ENCODE data around the gene IGHMBP2.

Gene IGHMBP2

DNA sequence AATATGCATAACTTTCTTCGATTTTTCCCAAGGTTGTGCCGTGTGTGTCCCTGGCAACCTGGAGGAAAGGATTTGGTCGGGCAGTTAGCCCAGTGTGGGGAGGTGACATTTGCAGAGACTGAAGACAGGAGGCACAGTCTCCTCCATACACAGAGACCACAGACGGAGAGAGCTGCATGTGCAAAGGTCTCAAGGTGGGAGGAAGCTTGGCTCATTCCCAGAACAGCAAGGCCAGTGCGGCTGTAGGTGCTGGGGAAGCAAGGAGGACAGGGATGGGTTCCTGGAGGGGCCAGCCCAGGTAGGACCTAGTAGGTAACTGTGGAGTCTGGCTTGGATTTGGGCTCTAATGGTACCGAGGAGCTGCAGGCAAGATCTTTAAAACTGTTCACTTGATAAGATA lies 41.3 kb upstream of the IGHMBP2 start:
- DNase-seq (ENCODE audit: low read depth, low spot score), result no peak
- TF ChIP-seq, protein P1, sequence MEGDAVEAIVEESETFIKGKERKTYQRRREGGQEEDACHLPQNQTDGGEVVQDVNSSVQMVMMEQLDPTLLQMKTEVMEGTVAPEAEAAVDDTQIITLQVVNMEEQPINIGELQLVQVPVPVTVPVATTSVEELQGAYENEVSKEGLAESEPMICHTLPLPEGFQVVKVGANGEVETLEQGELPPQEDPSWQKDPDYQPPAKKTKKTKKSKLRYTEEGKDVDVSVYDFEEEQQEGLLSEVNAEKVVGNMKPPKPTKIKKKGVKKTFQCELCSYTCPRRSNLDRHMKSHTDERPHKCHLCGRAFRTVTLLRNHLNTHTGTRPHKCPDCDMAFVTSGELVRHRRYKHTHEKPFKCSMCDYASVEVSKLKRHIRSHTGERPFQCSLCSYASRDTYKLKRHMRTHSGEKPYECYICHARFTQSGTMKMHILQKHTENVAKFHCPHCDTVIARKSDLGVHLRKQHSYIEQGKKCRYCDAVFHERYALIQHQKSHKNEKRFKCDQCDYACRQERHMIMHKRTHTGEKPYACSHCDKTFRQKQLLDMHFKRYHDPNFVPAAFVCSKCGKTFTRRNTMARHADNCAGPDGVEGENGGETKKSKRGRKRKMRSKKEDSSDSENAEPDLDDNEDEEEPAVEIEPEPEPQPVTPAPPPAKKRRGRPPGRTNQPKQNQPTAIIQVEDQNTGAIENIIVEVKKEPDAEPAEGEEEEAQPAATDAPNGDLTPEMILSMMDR (IDR thresholded peaks at IDR 0.05; ENCODE audit: low read depth, low read length), result no peak
- no peak overlapping the region for H3K4me3 ChIP-seq (ENCODE audit: low read depth, low read length)
- in situ Hi-C loops (cut with HindIII; ENCODE audit: low sequenced_read_pairs), result no loop called here

- DNase-seq (ENCODE audit: low read depth, low spot score), result no peak
- TF ChIP-seq, protein P1 (IDR thresholded peaks at IDR 0.05; ENCODE audit: low read depth, low read length), result no peak
- in situ Hi-C loops (cut with HindIII; ENCODE audit: low sequenced_read_pairs), result no loop called here
- H3K4me3 ChIP-seq (ENCODE audit: low read depth, low read length), result no peak overlapping the region
Measured at GRCh38 chr11:68863553-68864265, 40.0 kb upstream of the IGHMBP2 start.

- TF ChIP-seq, protein P1 (IDR thresholded peaks at IDR 0.05; ENCODE audit: low read depth, low read length), result no peak
- no peak for DNase-seq (ENCODE audit: low read depth, low spot score)
- in situ Hi-C loops (cut with HindIII; ENCODE audit: low sequenced_read_pairs), result no loop called here
- H3K4me3 ChIP-seq (ENCODE audit: low read depth, low read length), result no peak overlapping the region
Measured at GRCh38 chr11:68865241-68865640, 38.5 kb upstream of the IGHMBP2 start.

GRCh38 chr11:68867066-68867465 lies 36.6 kb upstream of the IGHMBP2 start:
- in situ Hi-C loops (cut with HindIII; ENCODE audit: low sequenced_read_pairs), result no loop called here
- DNase-seq (ENCODE audit: low read depth, low spot score), result no peak
- TF ChIP-seq, protein P1 (IDR thresholded peaks at IDR 0.05; ENCODE audit: low read depth, low read length), result no peak
- no peak overlapping the region for H3K4me3 ChIP-seq (ENCODE audit: low read depth, low read length)

GRCh38 chr11:68868221-68868835 lies 35.4 kb upstream of the IGHMBP2 start:
- in situ Hi-C loops (cut with HindIII; ENCODE audit: low sequenced_read_pairs), result no loop called here
- TF ChIP-seq, protein P1 (IDR thresholded peaks at IDR 0.05; ENCODE audit: low read depth, low read length), result no peak
- DNase-seq (ENCODE audit: low read depth, low spot score), result no peak
- H3K4me3 ChIP-seq (ENCODE audit: low read depth, low read length), result no peak overlapping the region

DNA sequence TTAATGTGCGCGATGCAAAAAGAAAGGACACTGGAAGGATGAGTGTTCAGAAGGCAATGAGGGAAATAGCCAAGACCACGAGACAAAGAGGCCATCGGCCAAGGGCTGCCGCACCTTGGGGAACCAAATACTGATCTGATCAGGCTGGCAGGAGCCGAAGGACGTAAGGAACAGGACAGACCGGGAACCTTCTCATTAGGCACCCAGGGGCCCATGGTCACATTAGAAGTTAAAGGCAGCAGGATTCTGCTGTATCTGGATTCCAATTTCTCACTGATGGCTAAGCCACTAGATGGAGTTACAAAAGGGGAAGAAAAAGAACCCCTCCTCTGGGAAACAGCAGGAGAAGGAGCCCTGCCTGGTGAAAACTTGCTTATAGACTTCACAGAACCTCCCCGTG lies 33.2 kb upstream of the IGHMBP2 start:
- in situ Hi-C loops (cut with HindIII; ENCODE audit: low sequenced_read_pairs), result no loop called here
- TF ChIP-seq, protein P1 (IDR thresholded peaks at IDR 0.05; ENCODE audit: low read depth, low read length), result no peak
- no peak for DNase-seq (ENCODE audit: low read depth, low spot score)
- no peak overlapping the region for H3K4me3 ChIP-seq (ENCODE audit: low read depth, low read length)

Measured in astrocyte of the spinal cord (primary cell).